GM19193 (cell line): ENCODE data around the gene PEX11A.

Experiments
- POLR2A ChIP-seq: IDR thresholded peaks from 4 replicates; pipeline ENCODE4 v1.6.1; 2011; ENCODE audit not compliant: insufficient read depth, insufficient read length; ENCODE audit errors: extremely low read depth

PEX11A gene

DNA sequence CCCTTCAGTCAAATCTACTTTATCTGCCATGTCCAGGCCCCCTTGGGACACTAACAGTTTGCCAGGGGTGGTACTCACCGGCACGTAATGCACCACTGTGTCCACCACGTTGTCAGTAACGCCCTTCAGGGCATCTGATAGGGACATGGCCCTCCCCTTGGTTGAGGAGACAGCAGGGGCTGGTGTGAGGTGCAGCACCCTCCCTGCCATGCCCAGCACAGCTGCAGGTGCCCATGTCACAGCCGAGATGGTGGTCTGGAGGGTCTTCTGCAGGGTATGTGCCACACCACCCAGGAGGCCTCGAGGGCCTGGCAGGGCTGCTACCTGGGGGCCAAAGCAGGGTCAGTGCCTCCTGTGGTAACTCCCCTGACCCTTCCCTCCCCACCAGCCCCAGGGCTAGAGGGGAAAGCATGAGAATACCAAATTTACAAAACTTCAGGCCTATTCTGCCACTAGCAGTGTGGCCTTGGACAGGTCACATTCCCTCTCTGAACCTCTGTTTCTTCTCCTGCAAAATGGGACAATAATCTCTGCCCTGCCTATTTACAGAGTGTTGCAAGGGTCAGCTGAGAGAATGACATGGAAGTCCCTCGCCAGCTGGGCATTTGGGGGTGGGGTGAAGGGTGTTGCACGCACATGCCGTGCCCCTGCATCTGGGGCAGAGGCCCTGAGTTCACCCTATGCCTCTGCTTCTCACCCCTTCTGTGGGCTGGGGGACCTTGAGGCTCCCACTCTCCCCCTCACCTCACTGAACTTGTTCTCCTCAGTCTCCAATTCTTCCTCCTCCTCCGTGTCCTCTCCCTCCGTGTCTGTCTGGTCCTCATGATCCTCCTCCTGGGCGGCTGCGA is 23.5 kb downstream of the PEX11A start:
- no peak for TF ChIP-seq POLR2A

DNA sequence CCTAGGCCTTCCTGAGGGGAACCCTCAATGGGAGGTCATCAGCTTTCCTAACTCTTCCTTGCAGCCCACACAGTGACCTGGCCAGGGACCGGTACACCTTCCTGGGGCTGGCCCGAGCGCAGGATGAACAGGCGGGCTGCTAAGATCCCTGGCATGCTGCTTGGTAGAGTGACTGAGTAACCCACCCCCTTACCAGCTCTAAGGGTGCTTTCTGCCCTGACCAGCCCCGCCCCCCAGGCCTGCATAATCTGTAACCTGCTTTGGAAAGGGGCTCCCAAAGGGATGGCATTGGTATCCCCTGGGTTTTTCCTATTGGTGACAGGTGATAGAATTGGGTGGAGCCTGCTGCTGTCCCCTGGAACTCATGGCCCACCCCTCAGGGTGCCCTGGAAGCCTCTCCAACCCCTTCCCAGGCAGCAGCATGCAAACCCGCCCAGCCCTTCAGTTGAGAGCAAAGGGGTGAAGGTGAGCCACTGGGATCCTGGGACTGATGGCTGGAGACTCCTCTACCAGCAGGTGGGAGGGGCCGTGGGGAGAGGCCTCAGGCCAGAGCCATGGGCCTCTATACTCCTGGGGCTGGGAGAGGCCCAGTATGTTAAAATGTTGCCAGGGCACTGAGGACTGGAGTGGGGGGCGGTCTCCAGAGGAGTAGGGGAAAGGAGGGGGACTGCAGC is 24.2 kb downstream of the PEX11A start:
- TF ChIP-seq POLR2A: no peak

DNA sequence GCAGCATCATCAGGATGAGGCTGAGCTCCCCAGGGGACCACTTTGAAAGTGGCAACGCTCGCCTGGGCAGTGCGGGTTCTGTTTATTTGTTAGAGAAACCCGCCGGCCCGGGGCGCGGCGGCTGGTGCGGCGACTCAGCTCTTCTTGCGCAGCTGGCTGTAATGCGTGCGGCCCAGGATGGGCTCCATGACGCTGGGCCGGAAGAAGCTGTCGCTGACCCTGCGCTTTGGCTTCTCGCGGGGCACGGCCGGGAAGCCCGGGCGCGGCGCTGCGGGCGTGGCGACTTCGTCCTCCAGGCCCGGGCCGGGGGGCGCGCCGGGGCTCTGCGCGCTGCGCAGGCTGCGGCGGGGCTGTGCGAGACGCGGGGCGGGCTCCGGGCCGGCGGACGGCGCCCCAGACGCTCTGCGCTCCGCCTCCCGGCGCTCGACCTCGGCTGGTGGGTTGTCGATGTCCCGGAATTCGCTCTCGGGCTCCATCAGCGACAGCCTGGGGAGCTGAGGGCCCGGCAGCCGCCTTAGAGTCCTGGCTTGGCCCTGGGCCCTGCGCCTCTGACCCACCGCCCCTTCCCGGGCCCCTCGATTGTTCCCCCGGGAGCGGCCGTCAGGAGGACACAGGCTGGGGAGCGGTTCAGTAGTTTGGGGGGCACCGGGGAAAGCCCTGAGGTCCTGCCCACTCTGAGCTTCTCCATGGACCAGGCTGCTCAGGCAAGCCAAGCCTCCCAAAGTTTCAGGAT is 24.9 kb downstream of the PEX11A start:
- TF ChIP-seq POLR2A: no peak

DNA sequence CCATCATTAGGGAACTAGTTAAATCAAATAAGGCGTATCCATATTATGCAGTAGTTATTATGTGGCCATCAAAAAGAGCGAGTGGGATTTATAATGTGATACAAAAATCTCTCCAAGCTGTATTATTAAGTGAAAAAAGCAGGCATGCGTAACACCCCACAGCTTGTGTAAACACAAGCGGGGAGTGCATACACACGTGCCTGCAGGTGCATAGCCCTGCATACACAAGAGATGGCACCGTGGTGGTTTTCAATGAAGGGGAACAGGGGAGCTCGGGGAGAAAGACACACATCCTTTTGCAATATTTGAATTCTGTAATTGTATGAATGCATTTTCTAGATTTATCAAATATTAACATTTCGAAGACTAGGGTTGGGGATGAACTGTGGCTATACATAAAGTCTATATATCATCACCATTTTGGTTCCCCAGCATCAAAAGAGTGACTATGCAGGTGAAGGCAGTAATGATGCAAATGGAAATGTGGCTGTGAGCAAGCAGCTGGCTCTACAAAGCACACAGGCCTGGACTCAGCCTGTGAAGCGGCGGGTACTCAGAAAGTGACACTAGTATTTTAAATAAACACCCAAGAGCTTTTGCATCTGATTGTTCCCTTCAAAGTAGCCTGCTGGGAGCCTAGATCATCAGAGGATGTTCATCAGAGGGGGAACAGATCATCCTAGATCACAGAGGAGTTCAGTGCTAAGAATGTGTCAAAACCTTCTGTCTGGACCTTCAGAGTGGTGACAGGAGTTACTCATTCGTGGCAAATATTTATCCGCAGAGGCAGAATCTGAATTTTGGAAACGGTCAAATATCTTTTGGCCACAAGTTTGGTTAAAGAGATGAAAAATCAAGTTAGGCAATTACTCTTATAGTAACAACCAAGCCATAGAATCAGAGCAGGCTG is 25.9 kb downstream of the PEX11A start:
- no peak for TF ChIP-seq POLR2A

DNA sequence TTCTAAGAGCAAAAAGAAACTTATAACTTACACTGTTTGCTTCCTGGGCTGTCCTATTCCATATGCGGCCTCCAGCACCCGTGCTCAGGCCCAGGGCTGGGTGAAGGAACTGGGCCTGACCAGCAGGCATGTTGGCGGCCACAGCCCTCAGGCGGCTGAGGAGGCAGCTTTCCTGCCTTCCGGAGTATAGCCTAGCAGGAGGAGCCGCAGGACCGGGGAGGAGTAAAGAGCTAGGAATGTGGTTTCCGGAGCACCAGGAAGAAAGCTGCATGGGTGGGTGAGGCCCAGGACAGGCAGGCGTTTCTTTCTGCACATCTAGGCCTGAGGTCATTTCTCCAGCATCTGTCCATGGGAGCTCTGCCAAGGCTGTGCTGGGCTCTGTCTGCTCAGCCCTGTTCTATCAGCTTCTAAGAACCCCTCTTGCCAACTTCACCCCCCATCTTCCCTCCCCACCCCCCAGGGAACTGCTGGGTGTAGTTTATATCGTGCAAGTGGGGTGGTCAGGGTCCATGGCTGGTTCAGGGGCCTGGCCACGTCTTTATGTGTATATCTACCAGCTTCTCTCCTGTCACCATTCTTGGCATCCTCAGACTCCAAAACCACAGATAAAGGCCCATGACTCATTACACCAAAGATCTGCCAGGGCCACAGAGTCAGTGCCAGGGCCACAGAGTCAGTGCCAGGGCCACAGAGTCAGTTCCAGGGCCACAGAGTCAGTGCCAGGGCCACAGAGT is 27.5 kb downstream of the PEX11A start:
- no peak for TF ChIP-seq POLR2A

DNA sequence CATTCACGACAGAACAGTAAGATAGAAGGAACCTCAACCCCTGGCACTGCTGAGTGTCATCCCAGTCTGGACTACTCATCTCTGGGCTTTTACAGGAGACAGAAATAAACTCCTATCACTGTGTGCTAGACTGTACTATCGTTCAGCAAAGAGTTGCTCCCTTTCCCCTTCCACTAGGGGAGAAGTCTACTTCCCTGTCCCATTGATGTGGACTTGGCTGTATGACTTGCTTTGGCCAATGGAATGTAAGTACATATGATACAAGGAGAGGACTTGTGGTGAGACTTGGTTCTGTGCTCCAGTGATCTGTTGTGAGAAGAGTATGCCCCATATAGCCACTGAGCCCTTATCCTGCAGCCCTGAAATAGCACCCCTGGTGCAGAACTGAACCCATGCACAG is 30.0 kb downstream of the PEX11A start:
- no peak for TF ChIP-seq POLR2A

DNA sequence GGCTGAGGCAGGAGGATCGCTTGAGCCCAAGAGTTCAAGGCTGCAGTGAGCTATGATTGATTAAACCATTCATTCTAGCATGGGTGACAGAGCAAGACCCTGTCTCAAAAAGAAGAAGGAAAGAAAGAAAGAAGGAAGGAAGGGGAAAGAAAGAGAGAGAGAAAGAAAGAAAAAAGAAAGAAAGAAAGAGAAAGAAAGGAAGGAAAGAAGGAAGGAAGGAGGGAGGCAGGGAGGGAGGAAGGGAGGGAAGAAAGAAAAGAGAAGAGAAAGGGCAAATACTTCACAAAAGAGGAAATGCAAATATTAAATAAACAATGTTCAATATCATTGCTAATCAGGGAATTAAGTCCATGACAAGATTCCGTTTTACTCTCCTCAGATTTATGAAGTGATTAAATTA is 31.3 kb downstream of the PEX11A start:
- TF ChIP-seq POLR2A: no peak

DNA sequence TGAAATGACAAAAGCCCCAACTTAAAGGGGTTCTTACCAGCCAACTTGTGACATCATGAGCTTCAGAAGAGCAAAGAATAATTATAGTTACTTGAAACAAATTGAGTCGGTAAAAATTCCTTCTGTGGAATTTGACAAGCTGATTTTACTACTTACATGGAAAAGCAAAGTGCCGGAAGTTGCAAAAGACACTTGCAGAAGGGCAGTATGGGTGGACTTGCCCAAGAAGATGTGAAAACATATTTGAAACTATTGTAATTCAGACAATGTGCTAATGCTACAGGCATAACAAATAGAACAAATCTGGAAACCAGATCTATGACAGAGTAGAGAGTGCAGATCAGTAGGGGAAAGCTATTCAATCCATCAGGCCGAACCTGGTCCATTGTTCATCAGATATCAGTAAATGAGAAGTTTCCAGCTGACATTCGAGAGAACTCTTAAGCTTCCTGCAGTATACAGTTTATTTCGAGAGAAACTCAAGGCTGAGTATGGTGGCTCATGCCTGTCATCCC is 32.8 kb downstream of the PEX11A start:
- no peak for TF ChIP-seq POLR2A

DNA sequence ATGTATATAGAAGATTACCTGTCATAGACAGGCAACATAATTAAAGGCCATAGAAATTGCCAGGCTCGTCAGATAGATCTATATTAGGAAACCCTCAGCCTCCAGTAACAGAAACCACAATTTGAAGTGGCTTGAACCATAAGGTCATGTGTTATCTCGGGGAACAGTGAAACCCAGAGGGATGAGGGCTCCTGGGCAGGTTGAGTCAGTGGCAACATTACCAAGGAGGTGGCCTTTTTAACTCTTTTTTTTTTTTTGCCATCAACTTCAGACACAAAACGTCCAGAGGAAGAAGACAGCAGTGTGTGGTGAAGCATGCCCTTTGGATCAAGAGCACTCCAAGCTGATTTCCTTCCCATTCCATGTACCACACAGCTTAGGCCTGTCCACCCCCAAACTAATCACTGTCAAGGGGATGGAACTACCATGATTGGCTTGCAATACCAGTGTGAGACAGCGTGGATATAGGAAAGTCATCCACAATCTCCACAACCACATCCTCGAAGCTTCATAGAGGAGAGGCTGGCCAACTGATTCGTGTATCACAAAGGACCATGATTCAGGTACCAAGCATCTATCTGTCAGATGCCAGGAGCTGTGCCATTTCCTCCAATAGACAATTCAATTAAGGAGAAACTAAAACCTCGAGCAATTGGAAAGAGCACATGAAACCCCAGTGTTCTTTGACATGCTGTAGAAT is 34.3 kb downstream of the PEX11A start:
- no peak for TF ChIP-seq POLR2A

DNA sequence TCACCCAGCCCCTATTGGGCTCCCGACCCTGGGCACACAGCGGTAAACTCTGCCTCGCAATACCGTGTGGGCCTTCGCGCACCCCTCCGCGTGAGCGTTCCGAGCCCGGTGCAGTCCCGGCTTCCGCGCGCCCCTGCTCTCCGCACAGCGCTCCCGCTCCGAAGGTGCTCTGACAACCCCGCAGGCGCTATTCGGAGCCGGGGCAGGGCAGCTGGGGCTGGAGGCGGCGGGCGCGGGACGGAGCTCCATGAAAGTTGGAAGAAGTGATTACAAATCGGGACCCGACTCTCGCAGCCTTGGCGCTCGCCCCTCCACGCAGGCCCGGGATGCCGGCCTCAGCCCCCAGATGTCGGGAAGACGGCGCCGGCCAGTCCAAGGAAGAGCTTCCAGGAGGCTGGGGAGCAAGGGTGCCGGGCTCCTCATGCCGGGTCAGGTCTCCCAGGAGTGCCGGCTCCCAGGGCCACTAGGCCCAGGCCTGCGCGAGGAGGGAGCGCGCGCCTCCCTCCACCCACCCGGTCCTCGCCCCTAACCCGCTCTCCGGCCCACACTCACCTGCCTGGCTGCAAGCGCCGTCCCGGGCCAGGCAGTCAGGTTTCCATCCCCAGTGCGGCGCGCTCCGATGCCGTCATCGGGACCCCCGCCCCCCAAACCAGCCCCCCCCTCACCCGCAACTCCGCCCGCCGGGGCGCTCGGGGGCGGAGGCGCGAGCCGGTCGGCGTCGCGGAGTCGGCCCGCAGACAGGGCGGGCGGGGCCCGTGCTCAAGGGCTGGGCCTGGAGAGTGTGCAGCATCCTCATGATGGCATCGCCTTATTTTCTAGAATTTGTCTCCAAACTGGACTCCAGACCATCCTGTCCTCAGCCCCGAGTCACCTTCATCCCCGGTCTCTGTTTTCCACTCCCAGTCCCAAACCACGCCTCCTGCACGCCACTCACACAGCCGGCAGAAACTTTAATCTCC is 35.4 kb downstream of the PEX11A start, which contains the start of gene KIF7:
Gene KIF7 (minus strand): TSS at position 621 of the 959 bp plus-strand sequence. CDS start 2,537 bp downstream, outside the sequence.
- no peak for TF ChIP-seq POLR2A

DNA sequence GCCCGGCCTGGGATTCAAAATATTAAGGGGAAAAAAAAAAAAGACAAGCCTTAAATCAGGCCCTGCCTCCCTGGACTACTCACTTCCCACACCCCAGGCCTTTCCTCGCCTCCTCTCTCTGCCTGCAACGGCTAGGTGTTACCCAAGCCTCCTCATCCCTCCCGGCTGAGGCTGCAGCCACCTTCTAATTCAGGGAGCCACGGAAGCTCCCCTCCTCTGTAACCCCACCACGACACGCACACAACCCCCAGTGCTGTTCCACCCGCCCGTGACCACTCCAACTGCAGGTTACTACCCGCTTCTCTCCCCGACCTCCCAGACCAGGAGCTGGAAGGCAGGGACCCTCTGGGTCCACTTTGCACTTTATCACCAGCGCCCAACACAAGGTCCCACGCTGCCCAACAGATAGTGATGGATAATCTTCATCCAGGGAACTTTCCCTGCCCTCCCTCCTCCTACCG is 36.2 kb downstream of the PEX11A start:
- TF ChIP-seq POLR2A: no peak

DNA sequence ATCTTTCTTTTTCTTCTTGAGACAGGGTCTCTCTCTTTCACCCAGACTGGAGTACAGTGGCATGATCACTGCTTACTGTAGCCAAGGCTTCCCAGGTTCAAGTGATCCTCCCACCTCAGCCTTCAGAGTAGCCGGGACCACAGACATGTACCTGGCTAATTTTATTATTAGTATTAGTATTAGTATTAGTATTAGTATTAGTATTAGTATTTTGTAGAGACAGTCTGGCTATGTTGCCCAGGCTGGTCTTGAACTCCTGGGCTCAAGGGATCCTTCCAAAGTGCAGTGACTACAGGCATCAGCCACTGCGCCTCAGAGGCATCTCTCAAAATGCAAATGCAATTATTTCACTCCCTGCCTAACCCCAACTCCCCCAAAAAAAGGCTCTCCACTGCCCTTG is 37.0 kb downstream of the PEX11A start:
- no peak for TF ChIP-seq POLR2A
